GM12874 (cell line): ENCODE data around the gene PROSER3.
A peak's percentile ranks its signal among the peaks of the same experiment; 100 is the strongest.

Experiments used
- CTCF ChIP-seq: IDR thresholded peaks from 2 replicates; pipeline ENCODE4 v1.5.1; 2011; ENCODE audit warnings: low read depth, mild to moderate bottlenecking, control low read depth, low read length, moderate library complexity; ENCODE audit not compliant: insufficient read depth

The PROSER3 gene

DNA sequence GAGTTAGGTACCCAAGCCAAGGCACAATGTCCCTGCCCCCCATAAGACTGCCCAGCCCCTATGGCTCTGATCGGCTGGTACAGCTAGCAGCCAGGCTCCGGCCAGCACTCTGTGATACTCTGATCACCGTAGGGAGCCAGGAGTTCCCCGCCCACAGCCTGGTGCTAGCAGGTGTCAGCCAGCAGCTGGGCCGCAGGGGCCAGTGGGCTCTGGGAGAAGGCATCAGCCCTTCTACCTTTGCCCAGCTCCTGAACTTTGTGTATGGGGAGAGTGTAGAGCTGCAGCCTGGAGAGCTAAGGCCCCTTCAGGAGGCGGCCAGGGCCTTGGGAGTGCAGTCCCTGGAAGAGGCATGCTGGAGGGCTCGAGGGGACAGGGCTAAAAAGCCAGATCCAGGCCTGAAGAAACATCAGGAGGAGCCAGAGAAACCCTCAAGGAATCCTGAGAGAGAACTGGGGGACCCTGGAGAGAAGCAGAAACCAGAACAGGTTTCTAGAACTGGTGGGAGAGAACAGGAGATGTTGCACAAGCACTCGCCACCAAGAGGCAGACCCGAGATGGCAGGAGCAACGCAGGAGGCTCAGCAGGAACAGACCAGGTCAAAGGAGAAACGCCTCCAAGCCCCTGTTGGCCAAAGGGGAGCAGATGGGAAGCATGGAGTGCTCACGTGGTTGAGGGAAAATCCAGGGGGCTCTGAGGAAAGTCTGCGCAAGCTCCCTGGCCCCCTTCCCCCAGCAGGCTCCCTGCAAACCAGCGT lies 43.2 kb upstream of the PROSER3 start:
- peak; percentile 41 for TF ChIP-seq CTCF

DNA sequence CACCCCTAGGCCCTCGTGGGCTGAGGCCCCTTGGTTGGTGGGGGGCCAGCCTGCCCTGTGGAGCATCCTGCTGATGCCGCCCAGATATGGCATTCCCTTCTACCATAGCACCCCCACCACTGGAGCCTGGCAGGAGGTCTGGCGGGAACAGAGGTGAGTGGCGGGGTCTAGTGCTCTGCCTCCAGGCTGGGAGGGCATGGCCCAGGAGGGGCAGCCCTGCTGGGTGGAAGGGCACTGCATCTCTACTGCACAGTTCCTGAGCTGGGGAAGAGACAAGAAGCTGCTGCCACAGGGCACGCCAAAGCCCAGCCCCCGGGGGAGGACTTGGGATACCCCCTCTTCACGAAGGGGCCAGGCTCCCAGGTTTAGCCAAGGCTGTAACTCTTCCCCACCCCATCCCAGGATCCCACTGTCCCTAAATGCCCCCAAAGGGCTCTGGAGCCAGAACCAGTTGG lies 42.6 kb upstream of the PROSER3 start:
- TF ChIP-seq CTCF, result no peak

DNA sequence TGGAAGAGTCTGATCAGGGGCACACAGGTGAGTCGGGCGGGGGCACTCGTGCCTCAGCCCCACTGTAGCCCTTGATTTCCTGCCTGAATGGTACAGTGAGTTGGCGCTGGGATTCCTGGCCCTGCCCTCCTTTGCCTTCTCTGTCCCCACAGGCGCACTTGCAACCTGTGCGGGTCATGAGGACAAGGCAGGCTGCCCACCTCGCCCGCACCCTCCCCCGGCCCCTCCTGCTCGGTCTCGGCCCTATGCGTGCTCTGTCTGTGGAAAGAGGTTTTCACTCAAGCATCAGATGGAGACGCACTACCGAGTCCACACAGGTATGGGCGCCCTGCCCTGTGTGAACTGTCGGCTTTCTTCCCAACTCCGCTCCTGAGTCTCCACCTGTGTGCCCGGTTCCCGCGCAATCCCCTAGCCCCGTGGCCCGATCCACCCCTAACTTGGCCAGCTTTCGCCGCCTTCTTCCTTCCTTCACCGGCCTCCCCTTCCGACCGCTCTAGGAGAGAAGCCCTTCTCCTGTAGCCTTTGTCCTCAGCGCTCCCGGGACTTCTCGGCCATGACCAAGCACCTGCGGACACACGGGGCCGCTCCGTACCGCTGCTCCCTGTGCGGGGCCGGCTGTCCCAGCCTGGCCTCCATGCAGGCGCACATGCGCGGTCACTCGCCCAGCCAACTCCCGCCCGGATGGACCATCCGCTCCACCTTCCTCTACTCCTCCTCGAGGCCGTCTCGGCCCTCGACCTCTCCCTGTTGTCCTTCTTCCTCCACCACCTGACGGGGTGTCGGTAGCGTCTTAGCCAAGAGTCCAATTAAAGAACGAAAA lies 41.8 kb upstream of the PROSER3 start:
- no peak for TF ChIP-seq CTCF

- peak; percentile 79 for TF ChIP-seq CTCF
Measured at GRCh38 chr19:35716801-35717664, 40.9 kb upstream of the PROSER3 start.

- no peak for TF ChIP-seq CTCF
Measured at GRCh38 chr19:35717665-35718344, 40.2 kb upstream of the PROSER3 start, which contains the start of gene KMT2B. KMT2B (plus strand) TSS chr19:35718003; CDS start chr19:35718019, 16 bp downstream.

- TF ChIP-seq CTCF, result no peak
Measured at GRCh38 chr19:35718345-35719041, 39.5 kb upstream of the PROSER3 start.
